ENCODE results near the gene ABCE1.

ABCE1 gene

DNA sequence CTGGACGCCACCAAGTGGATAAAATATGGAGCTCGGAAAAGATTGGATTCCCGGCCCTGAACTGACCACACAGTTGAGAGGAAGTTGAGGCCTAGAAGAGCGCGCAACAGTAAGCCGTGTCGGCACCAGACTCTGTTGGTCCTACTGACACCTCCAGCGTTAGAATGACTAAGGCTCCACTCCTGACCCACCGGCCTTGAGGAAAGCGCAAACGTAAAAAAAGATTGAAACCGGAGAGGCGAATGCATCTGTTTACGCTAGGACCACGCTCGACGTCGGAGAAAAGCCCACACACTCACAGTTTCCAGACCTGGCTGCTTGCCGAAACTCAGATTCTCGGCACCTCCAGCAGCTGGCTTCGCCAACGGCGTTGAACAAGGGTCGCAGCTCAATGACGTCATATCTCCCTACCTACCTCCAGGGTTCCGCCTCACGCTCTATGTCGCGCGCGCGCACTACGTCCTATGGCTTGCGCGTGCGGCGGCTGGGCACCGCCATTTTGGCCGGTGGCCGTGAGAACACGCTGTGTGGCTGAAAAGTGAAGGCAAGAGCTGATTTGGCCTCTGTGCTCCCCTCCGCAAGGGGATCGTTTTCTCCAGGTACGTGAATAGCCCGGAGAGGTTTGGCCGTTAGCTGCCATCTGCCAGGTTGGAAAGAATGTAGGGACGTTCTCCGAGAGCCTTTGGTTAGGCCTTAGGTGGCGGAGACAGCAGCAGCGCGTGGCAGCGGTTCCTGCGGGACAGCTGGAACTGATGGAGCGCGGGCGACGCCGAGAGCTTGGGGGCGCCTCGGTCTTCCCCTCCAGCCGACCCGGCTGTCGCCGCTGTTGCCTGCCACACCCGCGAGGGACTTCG is at the start of gene ABCE1, which contains the start of gene ANAPC10:
Gene ABCE1 (plus strand): TSS at position 491 of the 854 bp plus-strand sequence. CDS start 6,102 bp downstream, outside the sequence.
Gene ANAPC10 (minus strand): TSS at position 376 of the 854 bp plus-strand sequence. CDS start 2,097 bp downstream, outside the sequence.
- peak; percentile 90 for DNase-seq

DNA sequence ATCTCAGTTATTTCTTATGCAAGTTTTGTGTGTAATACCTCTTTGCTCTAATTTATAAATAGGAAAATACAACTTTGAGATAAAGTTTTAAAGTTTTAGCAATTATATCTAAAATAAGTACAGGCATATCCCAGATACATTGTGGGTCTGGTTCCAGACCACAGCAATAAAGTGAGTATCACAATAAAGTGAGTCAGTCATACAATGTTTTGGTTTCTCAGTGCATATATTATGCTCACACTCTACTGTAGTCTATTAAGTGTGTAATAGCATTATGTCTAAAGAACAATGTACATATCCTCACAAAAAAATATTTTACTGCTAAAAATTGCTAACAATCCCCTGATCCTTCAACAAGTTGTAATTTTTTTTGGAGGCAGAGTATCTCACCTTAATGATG is 49.3 kb upstream of the ABCE1 start:
- no peak for DNase-seq

DNA sequence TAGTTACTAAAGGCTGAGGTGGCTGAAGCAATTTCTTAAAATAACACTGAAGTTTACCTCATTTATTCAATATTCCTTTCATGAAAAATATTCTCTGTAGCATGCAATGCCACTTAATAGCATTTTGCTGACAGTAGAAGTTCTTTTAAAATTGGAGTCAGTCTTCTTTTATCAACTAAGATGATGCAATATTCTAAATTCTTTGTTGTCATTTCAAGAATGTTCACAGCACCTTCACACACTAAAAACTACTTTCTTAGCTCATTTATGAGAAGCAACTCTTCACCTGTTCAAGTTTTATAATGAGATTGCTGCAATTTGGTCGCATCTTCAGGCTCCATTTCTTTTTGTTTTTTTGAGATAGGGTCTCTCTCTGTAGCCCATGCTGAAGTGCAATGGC is 48.9 kb upstream of the ABCE1 start:
- DNase-seq = no peak

DNA sequence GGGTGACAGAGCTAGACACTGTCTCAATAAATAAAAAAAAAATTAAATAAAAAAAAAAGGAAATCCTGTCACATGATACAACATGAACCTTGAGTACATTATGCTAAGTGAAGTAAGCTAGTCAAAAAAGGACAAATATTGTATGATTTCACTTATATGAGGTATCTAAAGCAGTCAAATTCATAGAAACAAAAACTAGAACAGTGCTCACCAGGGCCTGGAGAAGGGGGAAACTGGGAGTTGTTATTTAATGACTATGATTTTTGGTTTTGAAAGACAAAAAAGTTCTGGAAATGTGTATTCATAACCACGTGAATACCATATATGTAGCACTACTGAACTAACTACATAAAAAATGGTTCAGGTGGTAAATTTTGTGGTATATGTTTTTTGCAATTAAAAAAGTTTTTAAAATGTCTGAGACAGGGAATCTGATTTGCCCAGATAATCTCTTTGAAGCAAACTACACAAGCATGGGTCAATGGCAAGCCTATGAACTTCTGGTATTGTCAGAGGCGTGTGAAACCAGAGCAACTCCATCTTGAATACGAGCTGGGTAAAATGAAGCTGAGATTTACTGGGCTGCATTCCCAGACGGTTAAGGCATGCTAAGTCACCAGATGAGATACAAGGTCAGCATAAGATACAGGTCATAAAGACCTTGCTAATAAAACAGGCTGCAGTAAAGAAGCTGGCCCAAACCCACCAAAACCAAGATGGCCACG is 42.4 kb upstream of the ABCE1 start:
- no peak for DNase-seq

DNA sequence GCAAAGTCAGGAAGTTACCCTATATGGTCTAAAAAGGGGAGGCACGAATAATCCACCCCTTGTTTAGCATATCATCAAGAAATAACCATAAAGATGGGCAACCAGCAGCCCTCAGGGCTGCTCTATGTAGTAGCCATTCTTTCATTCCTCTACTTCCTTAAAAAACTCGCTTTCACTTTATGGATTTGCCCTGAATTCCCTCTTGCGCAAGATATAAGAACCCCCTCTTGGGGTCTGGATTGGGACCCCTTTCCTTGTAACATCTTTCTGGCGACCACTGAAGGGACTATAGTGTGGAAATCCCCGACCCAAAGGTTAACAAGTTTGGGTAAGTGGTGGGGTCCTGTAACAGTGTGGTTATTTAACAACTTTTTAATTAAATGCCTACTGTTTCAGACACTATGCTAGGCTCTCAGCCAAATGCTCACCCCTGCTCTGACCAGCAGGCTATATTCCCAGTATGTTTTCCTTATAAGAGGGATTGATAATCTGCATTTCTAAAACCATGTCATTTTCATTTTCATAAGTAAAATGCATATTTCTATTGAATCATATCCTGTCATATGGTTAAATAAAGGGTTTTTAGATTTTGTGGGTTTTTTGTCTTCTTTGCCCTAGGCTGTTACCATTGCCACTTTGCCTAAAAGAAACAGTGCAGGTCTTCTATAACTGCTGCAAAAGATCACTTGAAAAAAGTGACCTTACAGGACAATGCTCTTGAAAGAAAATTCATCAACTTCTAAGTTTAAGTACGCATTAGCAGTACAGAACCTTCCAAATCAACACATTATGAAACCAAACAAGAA is 41.6 kb upstream of the ABCE1 start:
- no peak for DNase-seq

DNA sequence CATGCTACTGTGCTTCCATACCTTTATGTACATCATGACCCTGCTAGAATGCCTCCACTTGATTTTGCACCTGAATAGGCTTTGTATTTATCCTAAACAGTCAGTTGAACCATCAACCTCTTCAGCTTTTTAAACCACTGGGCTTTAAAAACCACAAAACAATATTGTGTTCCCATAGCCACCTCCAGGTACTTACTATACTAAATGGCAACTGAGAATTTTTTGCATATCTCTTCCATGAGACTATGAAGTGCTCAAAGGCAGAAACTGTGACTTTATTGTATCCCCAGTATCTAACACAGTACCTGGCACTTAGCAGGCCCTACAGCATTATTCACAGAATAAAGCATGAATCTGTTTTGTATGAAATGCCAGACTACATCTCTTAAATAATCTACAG is 39.9 kb upstream of the ABCE1 start:
- no peak for DNase-seq

DNA sequence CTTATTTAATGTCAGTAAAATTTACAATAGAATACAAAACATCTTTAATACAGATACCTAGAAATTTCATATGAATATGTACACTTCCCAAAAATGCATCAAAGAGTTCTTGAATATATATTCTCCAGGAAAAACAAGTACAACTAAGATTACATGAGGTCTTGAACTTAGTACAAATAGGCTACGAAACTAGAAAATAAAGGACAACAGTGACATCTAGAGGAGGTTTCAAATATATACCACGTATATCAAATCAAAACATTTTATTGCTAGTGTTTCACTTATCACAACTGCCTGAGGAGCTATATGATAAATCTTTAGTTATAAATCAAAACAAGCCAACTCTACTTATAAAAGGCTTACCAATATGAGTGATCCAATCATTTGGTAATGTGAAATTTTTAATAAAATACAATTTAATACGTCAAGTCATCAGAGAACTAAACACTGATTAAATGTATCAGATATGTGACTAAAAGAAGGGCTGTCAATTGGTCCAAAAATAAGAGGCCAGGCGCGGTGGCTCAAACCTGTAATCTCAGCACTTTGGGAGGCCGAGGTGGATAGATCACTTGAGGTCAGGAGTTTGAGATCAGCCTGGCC is 36.7 kb upstream of the ABCE1 start:
- peak; percentile 45 for DNase-seq

DNA sequence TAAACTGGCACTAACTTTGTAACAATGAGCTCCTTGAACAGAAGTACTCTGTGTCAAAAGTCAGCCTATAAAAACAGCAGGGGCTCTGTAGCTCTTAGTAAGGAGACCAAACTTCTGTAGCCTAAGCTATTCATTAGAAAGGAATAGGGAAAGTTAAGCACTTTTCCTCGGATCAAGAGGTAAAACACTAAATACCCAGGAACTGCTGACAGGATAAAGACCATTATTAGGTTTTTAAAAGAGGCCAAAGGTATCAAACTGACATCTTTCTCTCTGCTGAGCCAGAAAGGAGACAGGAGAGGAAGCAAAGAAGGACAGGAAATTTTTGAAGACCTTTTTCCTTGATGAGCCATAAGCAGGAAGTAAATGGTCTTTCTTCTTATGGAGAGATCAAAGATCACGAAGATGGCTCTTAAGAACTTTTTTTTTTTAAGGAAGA is 32.0 kb upstream of the ABCE1 start:
- no peak for DNase-seq

DNA sequence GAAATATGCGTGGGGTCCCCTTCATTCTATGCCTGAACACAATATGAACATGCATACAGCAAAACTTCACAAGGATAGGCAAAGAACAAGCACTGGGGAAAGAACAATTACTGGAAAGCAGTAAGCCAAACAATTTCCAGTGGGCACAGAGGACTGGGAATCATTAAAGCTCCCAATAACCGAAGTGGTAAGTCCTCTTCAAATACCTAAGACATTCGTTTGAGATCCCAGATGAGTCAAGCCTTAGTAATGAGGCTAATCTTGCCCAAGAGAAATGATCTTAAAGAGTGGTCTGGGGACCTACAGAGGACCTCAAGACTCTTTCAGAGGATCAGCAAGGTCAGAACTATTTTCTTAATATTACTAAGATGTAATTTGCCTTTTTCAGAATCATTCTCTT is 28.8 kb upstream of the ABCE1 start:
- no peak for DNase-seq

DNA sequence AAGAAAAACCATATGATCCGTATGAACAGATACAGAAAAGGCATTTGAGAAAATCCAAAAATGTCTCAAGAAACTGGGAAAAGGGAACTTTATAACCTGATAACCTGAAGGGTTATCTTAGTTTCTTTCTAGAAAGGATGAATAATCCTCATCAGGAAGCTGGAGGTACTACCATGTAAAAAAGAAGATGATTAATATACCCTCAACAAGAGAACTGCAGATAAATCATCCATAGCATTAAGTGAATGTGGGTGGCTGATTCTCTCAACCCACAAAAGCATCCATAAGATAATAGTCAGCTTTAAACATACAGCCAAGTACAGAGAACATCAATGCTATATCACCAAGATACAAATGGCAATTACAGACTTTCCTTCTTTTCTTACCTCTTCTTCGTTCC is 26.6 kb upstream of the ABCE1 start:
- no peak for DNase-seq

DNA sequence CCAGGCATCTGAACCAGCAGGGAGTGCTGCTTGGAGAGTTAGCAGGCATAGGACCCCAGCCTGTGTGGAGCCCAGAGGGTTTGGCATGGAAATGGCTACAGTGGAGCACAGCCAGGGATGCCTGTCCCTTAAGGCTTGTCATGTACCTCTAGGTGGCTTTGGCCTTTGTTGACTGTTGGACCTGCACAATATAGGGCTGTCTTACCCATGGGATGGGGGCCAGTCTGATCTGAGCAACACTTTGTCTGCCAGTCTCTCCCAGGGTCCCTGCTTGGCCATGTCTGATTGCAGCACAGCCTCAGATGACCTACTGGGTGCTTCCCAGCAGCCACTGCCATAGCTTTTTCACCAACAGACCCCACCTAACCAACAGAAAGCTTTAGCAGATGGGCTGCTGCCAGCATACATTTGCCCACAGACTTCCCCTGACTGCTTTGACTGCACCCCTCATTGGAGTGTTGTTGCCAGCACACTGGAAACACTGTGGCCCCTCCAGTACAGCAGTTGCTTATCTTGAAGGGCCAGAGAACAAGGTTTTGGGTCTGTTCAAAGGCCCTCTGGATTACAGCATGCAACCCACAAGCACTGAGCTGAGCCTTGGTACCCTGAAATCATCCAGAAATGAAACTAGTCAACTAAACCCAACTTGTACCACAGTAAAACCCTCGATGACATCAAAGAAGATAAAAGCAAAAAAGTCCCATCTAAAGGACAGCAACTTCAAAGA is 22.2 kb upstream of the ABCE1 start:
- DNase-seq = no peak

DNA sequence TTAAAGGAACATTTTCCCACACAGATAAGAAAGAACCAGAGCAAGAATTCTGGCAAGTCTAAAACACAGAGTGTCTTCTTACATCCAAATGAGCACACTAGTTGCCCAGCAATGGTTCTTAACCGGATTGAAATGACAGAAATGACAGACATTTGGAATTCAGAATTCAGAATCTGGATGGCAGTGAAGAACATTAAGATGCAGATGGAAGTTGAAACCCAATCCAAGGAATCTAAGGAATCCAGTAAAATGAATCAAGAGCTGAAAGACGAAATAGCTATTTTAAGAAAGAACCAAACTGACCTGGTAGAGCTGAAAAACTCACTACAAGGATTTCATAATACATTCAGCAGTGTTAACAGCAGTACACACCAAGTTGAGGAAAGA is 21.6 kb upstream of the ABCE1 start:
- DNase-seq = no peak

DNA sequence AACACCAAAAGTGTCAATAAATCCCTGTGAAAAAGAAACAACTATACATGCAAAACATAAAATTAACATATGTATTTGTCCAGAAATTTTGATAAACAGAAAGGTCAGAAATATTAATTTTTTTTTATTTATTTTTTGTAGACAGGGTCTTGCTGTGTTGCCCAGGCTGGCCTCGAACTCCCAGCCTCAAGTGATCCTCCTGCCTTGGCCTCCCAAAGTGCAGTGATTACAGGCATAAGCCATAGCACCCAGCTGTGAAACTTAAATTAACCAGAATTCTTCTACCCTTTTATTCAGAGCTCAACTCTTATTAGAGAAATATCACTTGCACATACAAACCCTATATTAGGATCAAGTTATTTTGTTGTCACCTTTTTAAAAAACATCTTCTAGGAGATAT is 16.4 kb upstream of the ABCE1 start:
- no peak for DNase-seq

DNA sequence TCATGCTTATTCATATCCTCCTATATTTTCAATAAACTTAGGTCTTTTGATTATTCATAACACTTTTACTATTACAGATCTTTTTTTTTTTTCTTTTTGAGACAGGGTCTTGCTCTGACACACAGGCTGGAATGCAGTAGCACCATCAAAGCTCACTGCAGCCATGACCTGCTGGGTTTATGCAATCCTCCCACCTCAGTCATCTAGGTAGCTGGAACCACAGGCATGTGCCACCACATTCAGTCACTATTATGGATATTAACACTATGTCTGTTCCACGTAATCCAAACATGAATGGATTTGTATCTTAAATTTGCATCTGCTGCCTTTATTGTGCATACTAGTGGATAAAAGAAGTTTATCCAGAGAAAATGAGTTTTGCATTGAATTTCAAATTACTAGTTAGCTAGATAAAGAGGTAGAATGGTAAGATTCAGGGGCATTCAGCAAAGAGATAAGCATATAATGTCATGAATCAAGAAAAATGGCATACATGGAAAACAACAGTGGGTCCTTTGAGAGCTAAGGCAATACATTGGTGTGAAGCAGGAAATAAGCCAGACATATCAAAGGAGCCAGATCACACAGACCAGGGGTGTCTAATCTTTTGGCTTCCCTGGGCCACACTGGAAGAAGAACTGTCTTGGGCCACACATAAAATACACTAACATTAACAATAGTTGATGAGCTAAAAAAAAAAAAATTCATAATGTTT is 14.1 kb upstream of the ABCE1 start:
- DNase-seq = no peak

DNA sequence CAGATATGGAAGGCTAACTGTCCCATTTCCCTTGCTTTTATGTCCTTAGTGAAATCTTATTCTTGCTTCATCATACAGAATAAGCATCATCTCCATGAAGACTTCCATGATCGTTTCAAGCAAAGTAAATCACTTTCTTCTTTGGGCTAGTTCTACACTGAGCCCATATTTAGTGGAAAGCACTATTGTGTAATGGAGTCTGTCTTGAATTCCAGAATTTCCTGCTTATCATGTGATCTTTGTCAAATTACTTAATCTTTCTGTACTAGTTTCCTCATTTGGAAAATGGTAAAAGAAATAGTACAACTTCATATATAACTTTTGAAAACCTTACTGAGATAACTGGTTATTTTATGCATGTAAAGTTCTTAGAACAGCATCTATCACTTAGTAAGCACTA is 7.7 kb upstream of the ABCE1 start:
- DNase-seq = no peak

DNA sequence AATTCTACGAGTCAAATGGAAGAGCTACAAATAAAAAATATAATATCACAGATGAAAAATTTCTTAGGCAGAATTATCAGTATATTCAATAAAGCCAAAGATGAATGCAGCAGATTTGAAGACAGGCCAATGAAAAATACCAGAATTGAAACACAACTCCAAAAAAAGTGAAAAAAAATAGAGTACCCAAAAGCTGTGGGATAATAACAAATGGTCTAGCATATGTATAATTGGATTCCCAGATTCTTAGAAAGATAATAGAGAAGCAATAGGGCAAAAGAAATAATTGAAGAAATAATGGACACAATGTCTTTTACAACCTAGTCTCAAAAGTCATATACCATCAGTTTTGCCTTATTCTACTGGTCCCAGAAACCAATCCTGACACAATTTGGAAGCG is 4.5 kb upstream of the ABCE1 start:
- DNase-seq = no peak

DNA sequence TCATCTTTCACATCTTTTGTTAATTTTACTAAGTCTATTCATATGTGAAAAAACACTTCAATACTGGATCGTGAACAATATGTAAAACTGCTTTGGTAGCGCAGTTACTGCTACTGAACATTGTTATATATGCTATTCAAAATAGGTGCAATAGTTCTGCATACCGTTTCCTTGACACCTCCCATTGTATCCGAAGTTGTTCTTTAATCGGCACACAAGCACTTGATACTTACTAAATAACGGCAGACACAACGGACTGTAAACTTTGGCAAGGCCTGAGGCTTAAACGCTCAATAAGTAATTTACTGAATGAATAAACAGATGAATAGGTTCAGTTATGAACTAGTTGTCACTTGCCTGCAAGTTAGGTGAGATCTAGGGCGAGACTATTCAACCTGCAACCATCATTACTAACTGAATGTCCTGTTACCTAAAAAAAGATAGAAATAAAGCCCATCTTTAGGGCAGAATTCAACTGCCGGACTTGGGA is 735 bp upstream of the ABCE1 start:
- DNase-seq = no peak

DNA sequence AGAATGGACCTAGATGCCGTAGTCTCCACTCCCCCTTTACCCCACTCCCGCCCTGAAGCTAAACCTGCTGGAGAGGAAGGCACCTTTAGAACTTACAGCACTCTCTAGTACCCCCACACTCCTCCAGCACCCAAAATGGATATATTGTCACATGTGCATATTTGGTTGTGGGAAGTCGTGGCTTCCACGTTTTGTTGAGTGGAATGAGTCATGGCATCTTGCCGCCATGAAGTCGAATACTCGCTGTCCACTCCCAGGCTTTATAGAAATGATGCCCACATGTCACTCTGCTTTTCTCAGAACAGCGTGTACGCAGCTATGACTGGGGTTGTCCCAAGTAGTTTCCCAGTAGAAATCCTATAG is 545 bp downstream of the ABCE1 start:
- peak; percentile 27 for DNase-seq

DNA sequence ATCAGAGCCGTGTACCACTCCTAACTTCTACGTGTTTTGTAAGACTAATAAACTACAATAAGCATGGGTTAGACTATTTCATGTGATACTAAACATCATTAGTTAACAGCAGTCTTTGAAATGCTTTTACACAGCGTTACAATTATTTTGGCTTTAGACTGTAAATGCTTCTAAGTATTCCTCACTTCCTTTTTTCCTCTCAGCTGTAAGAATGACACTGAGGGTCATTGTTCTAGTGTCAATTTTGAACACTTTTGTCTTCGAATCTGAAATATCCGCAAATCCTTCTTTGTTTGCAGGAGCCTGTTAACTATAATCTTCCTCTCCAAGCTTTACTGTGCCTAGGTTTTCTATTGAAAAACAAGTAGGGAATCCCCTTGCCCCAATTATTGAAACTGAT is 1.5 kb downstream of the ABCE1 start:
- DNase-seq = no peak

DNA sequence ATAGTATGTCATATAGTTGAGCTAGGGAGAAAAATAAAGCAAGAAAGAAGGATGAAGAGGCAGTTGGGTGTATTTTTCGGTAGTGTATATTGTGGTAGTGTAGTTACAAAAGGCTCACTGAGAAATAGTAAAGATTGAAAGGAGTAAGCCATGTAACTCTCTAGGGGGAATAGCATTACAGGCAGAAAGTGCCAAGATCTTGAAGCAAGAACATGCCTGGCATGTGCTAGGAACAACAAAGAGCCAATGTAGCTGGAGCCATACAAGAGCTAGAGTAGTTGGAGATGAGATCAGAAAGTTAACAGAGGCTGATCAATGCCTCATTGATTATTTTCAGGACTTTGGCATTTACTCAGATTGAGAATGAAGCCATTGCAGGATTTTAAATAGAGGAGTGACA is 3.0 kb downstream of the ABCE1 start:
- peak; percentile 0 for DNase-seq

DNA sequence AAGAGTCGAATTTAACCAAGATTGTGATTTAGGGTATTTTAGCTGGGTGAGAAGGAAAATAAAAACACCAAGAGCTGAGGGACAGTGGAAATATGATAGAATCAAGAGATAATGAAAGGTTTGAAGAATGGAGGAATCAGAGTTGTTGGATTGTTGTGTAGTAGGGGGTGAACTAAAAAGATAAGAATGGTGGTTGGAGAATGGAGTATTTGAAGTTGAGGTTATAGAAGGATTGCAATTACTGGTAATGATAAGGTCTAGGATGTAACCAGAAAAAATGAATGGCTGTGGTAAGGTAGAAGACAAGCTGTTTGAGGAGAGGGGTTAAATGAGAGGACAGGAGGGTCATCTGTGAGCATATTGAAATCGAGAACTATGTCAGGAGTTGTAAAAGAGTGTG is 4.5 kb downstream of the ABCE1 start:
- no peak for DNase-seq

Measured in NCI-H2171 treated with DMSO at 0.1 percent for 48 hours (cell line).